ENCODE results near the gene UBE2E1. TPM values are rescaled to one million over a fixed set of nuclear protein-coding genes. Genes with fewer than 3 reads are reported as not detected.

The UBE2E1 gene
- total RNA-seq, 4 donors from 2014 or later = 61.6 to 88.4 (median 79.6) TPM

DNA sequence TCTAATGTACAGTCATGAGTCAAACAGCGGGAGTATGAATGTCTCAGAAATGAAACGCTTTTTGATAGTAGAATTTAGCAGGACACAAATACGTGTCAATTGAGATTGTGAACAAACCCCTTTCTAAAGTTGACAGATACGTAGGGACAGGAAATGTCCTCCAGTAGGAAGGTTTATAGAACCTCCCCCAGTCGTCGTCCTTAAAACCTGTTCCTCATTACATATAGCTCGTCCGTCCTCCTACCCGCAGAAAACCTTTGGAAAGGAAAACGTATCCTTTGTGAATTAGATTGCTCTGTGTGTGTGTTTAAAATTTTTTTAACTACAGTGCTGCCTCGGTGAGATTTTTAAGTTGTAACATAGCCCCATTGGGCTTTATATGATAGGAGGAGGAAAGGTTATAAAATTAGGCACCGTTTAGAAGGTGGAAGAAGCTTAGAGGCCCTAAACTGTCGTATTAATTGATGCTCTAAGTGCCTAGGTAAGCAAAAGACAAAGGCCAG lies 4.1 kb downstream of the UBE2E1 start:
- Histone ChIP-seq H3K36me3 (no peaks in the 10 kb centered on the region), H3K9me3 (no peaks in the 10 kb centered on the region), H3K27ac (peak overlapping the region; percentile 84 to 88 (median 86)), H3K27me3 (no peaks in the 10 kb centered on the region), H3K4me3 (replicated peaks in 1 of 3) (peak overlapping the region in 2 of 3 donors; percentile 67 to 73), H3K4me1 (peaks cover 17 to 27% of the 10 kb centered on the region in 2 donors)
- 71 to 74% methylated on average over 13 of the region's 13 CpGs for WGBS, 2 donors
- DNase-seq = no peak
- intact Hi-C loops (cut with DNase I) = no loop called here
- TF ChIP-seq, protein P1, sequence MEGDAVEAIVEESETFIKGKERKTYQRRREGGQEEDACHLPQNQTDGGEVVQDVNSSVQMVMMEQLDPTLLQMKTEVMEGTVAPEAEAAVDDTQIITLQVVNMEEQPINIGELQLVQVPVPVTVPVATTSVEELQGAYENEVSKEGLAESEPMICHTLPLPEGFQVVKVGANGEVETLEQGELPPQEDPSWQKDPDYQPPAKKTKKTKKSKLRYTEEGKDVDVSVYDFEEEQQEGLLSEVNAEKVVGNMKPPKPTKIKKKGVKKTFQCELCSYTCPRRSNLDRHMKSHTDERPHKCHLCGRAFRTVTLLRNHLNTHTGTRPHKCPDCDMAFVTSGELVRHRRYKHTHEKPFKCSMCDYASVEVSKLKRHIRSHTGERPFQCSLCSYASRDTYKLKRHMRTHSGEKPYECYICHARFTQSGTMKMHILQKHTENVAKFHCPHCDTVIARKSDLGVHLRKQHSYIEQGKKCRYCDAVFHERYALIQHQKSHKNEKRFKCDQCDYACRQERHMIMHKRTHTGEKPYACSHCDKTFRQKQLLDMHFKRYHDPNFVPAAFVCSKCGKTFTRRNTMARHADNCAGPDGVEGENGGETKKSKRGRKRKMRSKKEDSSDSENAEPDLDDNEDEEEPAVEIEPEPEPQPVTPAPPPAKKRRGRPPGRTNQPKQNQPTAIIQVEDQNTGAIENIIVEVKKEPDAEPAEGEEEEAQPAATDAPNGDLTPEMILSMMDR (IDR thresholded peaks at IDR 0.05) = no peak
- TF ChIP-seq POLR2A (IDR thresholded peaks at IDR 0.05) = no peak

DNA sequence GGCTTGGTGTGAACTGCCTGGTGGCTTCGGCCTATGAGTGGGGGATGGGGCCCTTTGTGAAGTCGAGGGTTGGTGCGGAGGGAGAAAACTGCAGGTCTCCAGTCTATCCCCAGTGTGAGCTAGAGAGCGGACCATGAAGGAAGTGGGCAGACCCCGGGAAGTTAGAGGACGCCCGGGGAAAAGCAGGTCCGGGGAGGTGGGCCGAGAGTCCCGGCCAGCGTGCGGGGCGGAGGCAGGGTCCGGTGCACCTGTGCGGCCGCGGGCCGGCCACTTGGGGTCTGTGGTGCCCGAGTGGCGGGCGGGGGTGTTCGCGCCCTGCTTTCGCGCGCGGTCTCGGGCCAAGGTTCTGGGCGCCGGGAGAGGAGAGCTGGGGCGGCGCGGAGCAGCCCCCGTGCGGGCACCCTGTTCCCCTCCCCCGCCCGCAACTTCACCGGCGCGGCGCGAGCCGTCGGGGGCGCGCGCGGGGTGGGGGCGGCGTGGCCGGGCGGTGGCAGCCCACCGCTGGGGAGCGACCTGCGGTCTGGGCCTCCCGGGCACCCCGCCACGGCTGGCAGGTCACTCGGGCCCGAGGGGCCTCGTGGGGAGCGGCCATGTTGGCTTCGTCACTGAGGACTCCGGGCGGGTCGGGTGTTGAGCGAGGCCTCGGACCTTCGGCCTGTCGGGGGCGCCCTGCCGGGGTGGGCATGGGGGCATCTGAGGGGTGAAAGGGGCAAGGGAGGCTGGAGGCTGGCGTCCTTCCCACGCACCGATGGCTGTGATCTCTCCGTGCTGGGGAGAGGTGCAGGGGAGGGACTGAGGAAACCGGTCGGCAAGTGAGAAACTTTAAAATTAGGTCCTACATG lies 4.8 kb downstream of the UBE2E1 start:
- intact Hi-C loops (cut with DNase I) = no loop called here
- Histone ChIP-seq H3K4me1 (peaks cover 17 to 27% of the 10 kb centered on the region in 2 donors), H3K4me3 (replicated peaks in 1 of 3) (peak overlapping the region; percentile 40 to 73 (median 67))

DNA sequence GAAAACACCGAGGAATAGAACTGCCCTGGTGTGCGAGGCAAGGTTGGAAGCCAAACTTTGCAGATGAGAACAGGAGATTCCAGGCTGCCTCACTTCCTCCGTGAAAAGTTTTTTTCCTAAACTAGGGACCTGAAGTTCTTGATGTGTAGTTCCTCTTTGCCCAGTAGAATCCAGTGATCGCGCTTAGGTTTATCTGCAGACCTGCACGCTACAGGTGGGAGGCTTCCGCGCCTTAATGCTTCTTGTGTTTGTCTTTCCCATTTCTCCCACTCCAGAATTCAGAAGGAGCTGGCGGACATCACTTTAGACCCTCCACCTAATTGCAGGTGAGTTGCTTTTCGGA lies 5.4 kb downstream of the UBE2E1 start:
- intact Hi-C loops (cut with DNase I) = no loop called here
- H3K27ac ChIP-seq = peak overlapping the region; percentile 84 to 88 (median 86)
- H3K36me3 ChIP-seq = no peaks in the 10 kb centered on the region
- peaks cover 17 to 27% of the 10 kb centered on the region in 2 donors for H3K4me1 ChIP-seq
- H3K27me3 ChIP-seq = no peaks in the 10 kb centered on the region
- WGBS, 2 donors = 30 to 35% methylated on average over 10 of the region's 10 CpGs
- peak overlapping the region in 2 of 3 donors; percentile 67 to 73 for H3K4me3 ChIP-seq (replicated peaks in 1 of 3)
- DNase-seq = peak; percentile 14 to 21
- peak in 1 of 2 donors; percentile 6 for TF ChIP-seq POLR2A (IDR thresholded peaks at IDR 0.05)
- TF ChIP-seq, protein P1 (IDR thresholded peaks at IDR 0.05) = no peak
- no peaks in the 10 kb centered on the region for H3K9me3 ChIP-seq

More for the DNA sequence above, 4.8 kb downstream of the UBE2E1 start:
- Histone ChIP-seq H3K27me3 (no peaks in the 10 kb centered on the region), H3K9me3 (no peaks in the 10 kb centered on the region), H3K36me3 (no peaks in the 10 kb centered on the region), H3K27ac (peak overlapping the region; percentile 84 to 88 (median 86))
- WGBS, 2 donors = 4 to 7% methylated on average over 7 to 26 of the region's 78 CpGs
- TF ChIP-seq, protein P1 (IDR thresholded peaks at IDR 0.05) = no peak
- peak in 1 of 2 donors; percentile 23 for TF ChIP-seq POLR2A (IDR thresholded peaks at IDR 0.05)
- DNase-seq = peak; percentile 60 to 64

DNA sequence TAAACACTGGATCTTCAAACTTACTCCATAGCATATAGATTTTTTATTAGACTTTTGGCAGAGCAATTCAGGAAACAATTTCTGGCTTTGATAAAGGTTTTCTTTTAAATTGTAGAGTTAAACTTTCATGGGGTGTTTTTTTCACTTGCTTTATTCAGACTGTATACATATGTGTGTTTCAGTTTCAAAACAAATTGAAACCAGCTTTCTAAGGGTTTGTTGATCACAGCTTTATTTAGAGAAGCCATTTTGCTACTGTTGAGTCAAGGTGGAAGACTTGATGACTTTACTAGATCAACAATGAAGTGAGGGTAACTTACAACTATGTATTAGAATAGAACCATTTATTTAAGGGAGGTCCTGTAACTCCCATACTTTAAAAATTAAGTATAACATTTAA lies 6.2 kb downstream of the UBE2E1 start:
- TF ChIP-seq POLR2A (IDR thresholded peaks at IDR 0.05) = no peak
- TF ChIP-seq, protein P1 (IDR thresholded peaks at IDR 0.05) = no peak
- no peaks in the 10 kb centered on the region for H3K36me3 ChIP-seq
- no peak overlapping the region for H3K4me3 ChIP-seq (replicated peaks in 1 of 3)
- no peaks in the 10 kb centered on the region for H3K9me3 ChIP-seq
- no peaks in the 10 kb centered on the region for H3K27me3 ChIP-seq
- intact Hi-C loops (cut with DNase I) = no loop called here
- peaks cover 17 to 27% of the 10 kb centered on the region in 2 donors for H3K4me1 ChIP-seq
- no peak for DNase-seq
- H3K27ac ChIP-seq = no peak overlapping the region

DNA sequence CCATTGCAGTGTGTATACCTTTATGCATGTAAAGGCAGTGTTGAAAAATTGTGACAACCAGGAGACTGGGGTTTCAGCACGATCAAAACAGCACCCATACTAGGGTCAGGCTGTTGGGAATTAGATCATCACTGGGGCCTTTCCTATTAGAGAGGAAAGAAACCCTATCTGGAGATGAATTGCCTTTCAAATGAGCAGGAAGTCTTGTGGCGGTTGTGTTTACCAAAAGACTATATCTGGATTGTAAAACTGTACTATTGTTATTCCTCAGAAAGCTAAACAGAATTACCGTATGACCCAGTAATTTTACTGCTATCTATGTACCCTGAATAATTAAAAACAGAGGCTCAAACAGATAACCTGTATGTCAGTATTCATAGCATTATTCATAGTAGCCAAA lies 10.1 kb downstream of the UBE2E1 start:
- H3K36me3 ChIP-seq = no peaks in the 10 kb centered on the region
- no peak overlapping the region for H3K27ac ChIP-seq
- WGBS, 2 donors = 82 to 83% methylated on average over 3 of the region's 3 CpGs
- no peaks in the 10 kb centered on the region for H3K9me3 ChIP-seq
- no peaks in the 10 kb centered on the region for H3K27me3 ChIP-seq
- peaks cover 5 to 10% of the 10 kb centered on the region in 2 donors for H3K4me1 ChIP-seq
- H3K4me3 ChIP-seq (replicated peaks in 1 of 3) = no peak overlapping the region
- intact Hi-C loops (cut with DNase I) = no loop called here
- no peak for DNase-seq
- TF ChIP-seq, protein P1 (IDR thresholded peaks at IDR 0.05) = no peak
- TF ChIP-seq POLR2A (IDR thresholded peaks at IDR 0.05) = no peak

Data from thyroid gland (tissue), 4 donors.